ENCODE data around the gene RSAD1.

RSAD1 gene

GRCh38 chr17:50464736-50465135 is 13.9 kb upstream of the RSAD1 start:
- H3K27ac ChIP-seq (ENCODE audit: low read depth, low read length), result no peak overlapping the region
- no peaks in the 10 kb centered on the region for H4K20me1 ChIP-seq (ENCODE audit: control insufficient read depth, insufficient read depth, low read depth, low read length)
- no peaks in the 10 kb centered on the region for H3F3A ChIP-seq (ENCODE audit: control insufficient read depth, insufficient read depth)
- H3K4me2 ChIP-seq (ENCODE audit: low read length), result no peak overlapping the region
- H3K9me2 ChIP-seq (replicated peaks; ENCODE audit: control insufficient read depth, low read length), result no peaks in the 10 kb centered on the region
- no peaks in the 10 kb centered on the region for H3K27me3 ChIP-seq (ENCODE audit: control insufficient read depth, low read length)
- no peaks in the 10 kb centered on the region for H3K36me3 ChIP-seq (ENCODE audit: control insufficient read depth, low read length)
- peaks cover 5% of the 10 kb centered on the region for H3K4me1 ChIP-seq (ENCODE audit: control insufficient read depth, low read length)
- no peaks in the 10 kb centered on the region for H3K9me3 ChIP-seq (ENCODE audit: control insufficient read depth, insufficient read depth, low read length)
- TF ChIP-seq CTCF (IDR thresholded peaks at IDR 0.05; ENCODE audit: low read depth, low read length, poor library complexity, severe bottlenecking) (no peak), EZH2phosphoT487 (IDR thresholded peaks at IDR 0.05; ENCODE audit: borderline replicate concordance, low read length) (no peak)
- H3K79me2 ChIP-seq (ENCODE audit: control insufficient read depth, low read length), result no peaks in the 10 kb centered on the region
- H3K4me3 ChIP-seq (ENCODE audit: low read length), result no peak overlapping the region

GRCh38 chr17:50465171-50465570 is 13.5 kb upstream of the RSAD1 start:
- no peaks in the 10 kb centered on the region for H3K9me2 ChIP-seq (replicated peaks; ENCODE audit: control insufficient read depth, low read length)
- H3K79me2 ChIP-seq (ENCODE audit: control insufficient read depth, low read length), result no peaks in the 10 kb centered on the region
- no peaks in the 10 kb centered on the region for H3F3A ChIP-seq (ENCODE audit: control insufficient read depth, insufficient read depth)
- no peak overlapping the region for H3K4me2 ChIP-seq (ENCODE audit: low read length)
- no peak overlapping the region for H3K4me3 ChIP-seq (ENCODE audit: low read length)
- H3K9me3 ChIP-seq (ENCODE audit: control insufficient read depth, insufficient read depth, low read length), result no peaks in the 10 kb centered on the region
- H3K36me3 ChIP-seq (ENCODE audit: control insufficient read depth, low read length), result no peaks in the 10 kb centered on the region
- TF ChIP-seq EZH2phosphoT487 (IDR thresholded peaks at IDR 0.05; ENCODE audit: borderline replicate concordance, low read length), result no peak
- no peak for TF ChIP-seq CTCF (IDR thresholded peaks at IDR 0.05; ENCODE audit: low read depth, low read length, poor library complexity, severe bottlenecking)
- no peak overlapping the region for H3K27ac ChIP-seq (ENCODE audit: low read depth, low read length)
- H4K20me1 ChIP-seq (ENCODE audit: control insufficient read depth, insufficient read depth, low read depth, low read length), result no peaks in the 10 kb centered on the region
- peaks cover 5% of the 10 kb centered on the region for H3K4me1 ChIP-seq (ENCODE audit: control insufficient read depth, low read length)
- H3K27me3 ChIP-seq (ENCODE audit: control insufficient read depth, low read length), result no peaks in the 10 kb centered on the region

GRCh38 chr17:50465635-50466034 is 13.0 kb upstream of the RSAD1 start:
- no peaks in the 10 kb centered on the region for H3K9me3 ChIP-seq (ENCODE audit: control insufficient read depth, insufficient read depth, low read length)
- no peak overlapping the region for H3K4me2 ChIP-seq (ENCODE audit: low read length)
- no peaks in the 10 kb centered on the region for H3F3A ChIP-seq (ENCODE audit: control insufficient read depth, insufficient read depth)
- H3K4me3 ChIP-seq (ENCODE audit: low read length), result no peak overlapping the region
- no peaks in the 10 kb centered on the region for H3K27me3 ChIP-seq (ENCODE audit: control insufficient read depth, low read length)
- no peaks in the 10 kb centered on the region for H3K9me2 ChIP-seq (replicated peaks; ENCODE audit: control insufficient read depth, low read length)
- TF ChIP-seq CTCF (IDR thresholded peaks at IDR 0.05; ENCODE audit: low read depth, low read length, poor library complexity, severe bottlenecking), result no peak
- no peak for TF ChIP-seq EZH2phosphoT487 (IDR thresholded peaks at IDR 0.05; ENCODE audit: borderline replicate concordance, low read length)
- H3K36me3 ChIP-seq (ENCODE audit: control insufficient read depth, low read length), result no peaks in the 10 kb centered on the region
- H3K27ac ChIP-seq (ENCODE audit: low read depth, low read length), result no peak overlapping the region
- no peaks in the 10 kb centered on the region for H3K79me2 ChIP-seq (ENCODE audit: control insufficient read depth, low read length)
- no peaks in the 10 kb centered on the region for H4K20me1 ChIP-seq (ENCODE audit: control insufficient read depth, insufficient read depth, low read depth, low read length)
- peaks cover 5% of the 10 kb centered on the region for H3K4me1 ChIP-seq (ENCODE audit: control insufficient read depth, low read length)
